Muscle layer of duodenum (tissue), 2 donors: ENCODE results near the gene DCAF10.

Experiments
- H3K27ac ChIP-seq: one replicate; pipeline ENCODE4 v1.7.0; 2013; ENCODE audit warnings: mild to moderate bottlenecking, low read length
- H3K27me3 ChIP-seq: one replicate; pipeline ENCODE4 v1.7.0; 2013; ENCODE audit warnings: low read depth, mild to moderate bottlenecking, control low read depth, low read length
- H3K36me3 ChIP-seq, 2 donors: one replicate each; pipeline ENCODE4 v1.7.0; 2013; ENCODE audit warnings: low read length in 2 of 2, control low read depth in 1 of 2, mild to moderate bottlenecking in 1 of 2; ENCODE audit not compliant: insufficient read depth in 2 of 2, control insufficient read depth in 1 of 2
- H3K4me1 ChIP-seq, 2 donors: one replicate each; pipeline ENCODE4 v1.7.0; 2013; ENCODE audit warnings: low read length in 2 of 2, mild to moderate bottlenecking in 2 of 2, control low read depth in 1 of 2, moderate library complexity in 1 of 2; ENCODE audit not compliant: insufficient read depth in 2 of 2, control insufficient read depth in 1 of 2
- H3K4me3 ChIP-seq, 2 donors: one replicate each; pipeline ENCODE4 v1.7.0; 2013; ENCODE audit warnings: low read length in 2 of 2, low read depth in 1 of 2, mild to moderate bottlenecking in 1 of 2
- H3K9me3 ChIP-seq, 2 donors: one replicate each; pipeline ENCODE4 v1.7.0; 2013; ENCODE audit warnings: low read length in 2 of 2, control low read depth in 1 of 2, mild to moderate bottlenecking in 1 of 2; ENCODE audit not compliant: control insufficient read depth in 1 of 2
- donor health status: healthy.

The DCAF10 gene

DNA sequence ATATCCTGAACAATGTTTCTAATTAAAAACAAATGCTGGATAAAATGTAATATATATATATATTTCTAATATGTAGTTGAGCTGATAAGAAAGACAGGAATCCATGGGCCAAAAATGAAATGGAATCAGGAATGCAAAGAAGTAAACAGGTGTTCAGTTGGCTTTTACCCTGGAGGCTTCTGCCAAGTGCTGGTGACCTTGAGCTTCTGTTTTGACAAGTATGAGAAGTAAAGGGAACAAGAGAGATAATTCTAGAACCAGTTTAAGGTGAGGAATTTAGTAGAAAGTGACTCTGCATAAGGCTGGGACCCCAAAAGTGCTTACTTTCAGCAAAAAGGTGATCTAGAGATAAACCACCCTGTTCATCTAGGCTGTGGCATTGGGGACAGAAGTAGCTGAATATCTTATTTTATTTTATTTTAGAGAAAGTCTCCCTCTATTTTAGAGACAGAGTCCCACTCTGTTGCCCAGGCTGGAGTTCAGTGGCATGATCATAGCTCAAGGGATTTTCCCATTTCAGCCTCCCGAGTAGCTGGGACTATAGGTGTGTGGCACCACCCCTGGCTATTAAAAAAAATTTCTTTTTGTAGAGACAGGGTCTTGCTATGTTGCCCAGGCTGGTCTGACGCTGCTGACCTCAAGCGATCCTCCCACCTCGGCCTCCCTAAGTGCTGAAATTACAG is 27.0 kb downstream of the DCAF10 start:
- H3K9me3 ChIP-seq = no peaks in the 10 kb centered on the region
- H3K4me3 ChIP-seq = no peak overlapping the region

GRCh38 chr9:37835821-37836220 is 35.2 kb downstream of the DCAF10 start:
- no peaks in the 10 kb centered on the region for H3K27me3 ChIP-seq
- H3K9me3 ChIP-seq = no peaks in the 10 kb centered on the region
- peaks cover 4 to 7% of the 10 kb centered on the region in 2 donors for H3K36me3 ChIP-seq
- H3K4me3 ChIP-seq = no peak overlapping the region
- no peak overlapping the region for H3K27ac ChIP-seq
- H3K4me1 ChIP-seq = peaks cover 0 to 3% of the 10 kb centered on the region in 2 donors

More for the DNA sequence above, 27.0 kb downstream of the DCAF10 start:
- H3K27ac ChIP-seq = no peak overlapping the region
- no peaks in the 10 kb centered on the region for H3K27me3 ChIP-seq
- no peaks in the 10 kb centered on the region for H3K4me1 ChIP-seq
- H3K36me3 ChIP-seq = peaks cover 8 to 30% of the 10 kb centered on the region in 2 donors

- peaks cover 4 to 7% of the 10 kb centered on the region in 2 donors for H3K36me3 ChIP-seq
- H3K9me3 ChIP-seq = no peaks in the 10 kb centered on the region
- H3K27me3 ChIP-seq = no peaks in the 10 kb centered on the region
- H3K27ac ChIP-seq = no peak overlapping the region
- no peak overlapping the region for H3K4me3 ChIP-seq
- peaks cover 0 to 3% of the 10 kb centered on the region in 2 donors for H3K4me1 ChIP-seq
Observed at GRCh38 chr9:37836386-37836785, 35.8 kb downstream of the DCAF10 start.

DNA sequence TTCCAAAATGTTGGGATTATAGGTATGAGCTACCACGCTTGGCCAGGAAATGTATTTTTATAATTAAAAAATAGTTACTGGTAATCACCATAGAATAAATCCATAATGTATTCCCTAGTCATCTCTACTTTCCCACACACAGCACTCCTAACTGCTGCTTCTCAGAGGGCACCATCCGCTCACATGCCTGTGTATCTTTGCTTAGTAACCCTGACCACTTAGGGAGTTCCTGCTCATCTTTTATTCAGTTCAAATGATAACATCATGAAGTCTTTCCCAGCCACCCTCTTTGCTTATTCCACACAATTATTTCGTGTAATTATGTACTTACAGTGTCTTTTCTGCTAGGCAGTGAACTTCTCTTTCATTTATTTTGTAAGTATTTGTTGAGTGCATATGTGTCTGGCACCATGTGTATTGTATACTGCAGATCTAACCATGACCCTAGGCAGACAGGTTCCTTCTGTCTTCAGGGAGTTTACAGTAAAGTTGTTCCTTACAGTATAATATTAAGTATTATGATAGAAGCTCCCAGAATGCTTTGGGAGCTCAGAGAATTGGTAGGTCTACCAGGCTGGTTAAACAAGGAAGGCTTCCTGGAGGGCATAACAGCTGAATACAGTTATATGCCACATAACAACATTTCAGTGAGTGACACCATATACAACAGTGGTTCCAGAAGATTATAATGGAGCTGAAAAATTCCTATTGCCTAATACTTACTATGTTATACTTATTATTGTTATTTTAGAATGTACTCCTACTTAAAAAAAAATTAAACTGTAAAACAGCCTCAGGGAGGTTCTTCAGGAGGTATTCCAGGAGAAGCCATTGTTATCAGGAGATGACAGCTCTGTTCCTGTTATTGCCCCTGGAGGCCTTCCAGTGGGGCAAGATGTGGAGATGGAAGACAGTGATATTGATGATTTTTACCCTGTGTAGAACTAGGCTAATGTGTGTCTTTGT is 39.2 kb downstream of the DCAF10 start:
- H3K9me3 ChIP-seq = no peaks in the 10 kb centered on the region
- H3K27ac ChIP-seq = no peak overlapping the region
- H3K4me1 ChIP-seq = peaks cover 0 to 3% of the 10 kb centered on the region in 2 donors
- H3K36me3 ChIP-seq = no peaks in the 10 kb centered on the region
- H3K4me3 ChIP-seq = no peak overlapping the region
- H3K27me3 ChIP-seq = no peaks in the 10 kb centered on the region

- Histone ChIP-seq H3K9me3 (no peaks in the 10 kb centered on the region), H3K4me1 (peaks cover 0 to 3% of the 10 kb centered on the region in 2 donors), H3K27ac (no peak overlapping the region), H3K27me3 (no peaks in the 10 kb centered on the region), H3K4me3 (no peak overlapping the region), H3K36me3 (no peaks in the 10 kb centered on the region)
Observed at GRCh38 chr9:37840560-37841194, 40.1 kb downstream of the DCAF10 start.

- Histone ChIP-seq H3K36me3 (peaks cover 0 to under 1% of the 10 kb centered on the region in 2 donors), H3K4me1 (no peaks in the 10 kb centered on the region), H3K4me3 (no peak overlapping the region), H3K27me3 (no peaks in the 10 kb centered on the region), H3K27ac (no peak overlapping the region), H3K9me3 (no peaks in the 10 kb centered on the region)
Observed at GRCh38 chr9:37852222-37852621, 51.6 kb downstream of the DCAF10 start.

DNA sequence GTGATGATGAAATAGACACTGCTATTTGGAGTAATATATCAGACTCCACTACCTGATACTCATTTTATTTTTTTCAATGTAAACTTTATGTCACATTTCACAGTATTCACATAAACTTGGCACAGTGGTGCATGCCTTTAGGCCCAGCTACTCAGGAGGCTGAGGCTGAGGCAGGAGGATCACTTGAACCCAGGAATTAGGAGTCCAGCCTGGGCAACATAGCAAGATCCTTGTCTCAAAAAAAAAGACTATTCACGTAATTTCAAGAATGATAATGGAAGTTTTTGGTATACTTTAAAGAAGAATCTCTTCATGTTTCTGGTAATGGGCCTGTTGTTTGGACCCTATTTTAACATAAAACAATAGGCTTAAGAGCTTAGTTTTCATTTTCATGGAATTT is 56.0 kb downstream of the DCAF10 start:
- peaks cover 24 to 33% of the 10 kb centered on the region in 2 donors for H3K36me3 ChIP-seq
- no peaks in the 10 kb centered on the region for H3K4me1 ChIP-seq
- H3K27ac ChIP-seq = no peak overlapping the region
- H3K9me3 ChIP-seq = no peaks in the 10 kb centered on the region
- H3K27me3 ChIP-seq = no peaks in the 10 kb centered on the region
- no peak overlapping the region for H3K4me3 ChIP-seq

DNA sequence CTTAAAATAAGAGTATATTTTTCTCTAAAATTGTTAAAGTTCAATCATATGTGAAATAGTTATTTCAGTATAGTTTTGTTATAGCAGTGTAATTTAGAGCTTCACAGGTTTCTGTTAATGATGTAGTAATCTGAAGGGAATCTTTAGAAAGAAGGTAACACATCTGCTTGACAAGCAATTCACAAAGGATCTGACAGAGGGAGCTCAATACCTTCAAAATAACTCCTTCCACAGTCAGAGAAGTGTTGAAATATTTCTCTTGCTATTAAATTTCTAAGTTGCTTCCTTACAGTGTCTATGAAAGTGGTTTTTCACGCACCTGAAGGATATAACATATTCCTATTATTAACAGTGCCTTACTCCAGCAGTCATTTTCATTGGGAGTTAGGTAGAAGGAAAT is 58.4 kb downstream of the DCAF10 start:
- H3K4me3 ChIP-seq = no peak overlapping the region
- H3K27ac ChIP-seq = no peak overlapping the region
- H3K9me3 ChIP-seq = no peaks in the 10 kb centered on the region
- H3K36me3 ChIP-seq = peaks cover 39 to 42% of the 10 kb centered on the region in 2 donors
- no peaks in the 10 kb centered on the region for H3K27me3 ChIP-seq
- no peaks in the 10 kb centered on the region for H3K4me1 ChIP-seq

DNA sequence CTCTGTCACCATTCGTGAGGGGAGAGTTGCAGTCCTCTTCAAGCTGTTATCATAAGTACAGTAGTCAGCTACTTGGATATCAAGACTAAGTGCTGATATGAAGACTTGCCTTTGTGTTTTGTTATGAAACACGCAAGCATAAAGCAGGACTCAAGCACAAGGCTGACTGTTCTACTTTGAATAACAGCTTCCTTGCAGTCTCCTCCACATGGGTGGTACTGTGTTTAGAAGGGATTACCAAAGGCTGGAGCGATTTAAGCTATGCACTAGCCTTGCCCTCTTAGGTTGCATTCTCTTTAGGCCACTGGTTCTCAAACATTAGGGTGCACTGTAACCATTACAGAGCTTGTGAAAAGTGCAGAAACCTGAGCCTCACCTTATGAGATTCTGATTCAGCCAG is 61.9 kb downstream of the DCAF10 start:
- Histone ChIP-seq H3K9me3 (no peaks in the 10 kb centered on the region), H3K36me3 (peaks cover 42 to 48% of the 10 kb centered on the region in 2 donors), H3K4me1 (no peaks in the 10 kb centered on the region), H3K27ac (no peak overlapping the region), H3K4me3 (no peak overlapping the region), H3K27me3 (no peaks in the 10 kb centered on the region)

GRCh38 chr9:37870081-37870798 is 69.6 kb downstream of the DCAF10 start:
- no peaks in the 10 kb centered on the region for H3K9me3 ChIP-seq
- H3K36me3 ChIP-seq = peaks cover 3 to 12% of the 10 kb centered on the region in 2 donors
- H3K4me3 ChIP-seq = no peak overlapping the region
- no peak overlapping the region for H3K27ac ChIP-seq
- no peaks in the 10 kb centered on the region for H3K4me1 ChIP-seq
- H3K27me3 ChIP-seq = no peaks in the 10 kb centered on the region

DNA sequence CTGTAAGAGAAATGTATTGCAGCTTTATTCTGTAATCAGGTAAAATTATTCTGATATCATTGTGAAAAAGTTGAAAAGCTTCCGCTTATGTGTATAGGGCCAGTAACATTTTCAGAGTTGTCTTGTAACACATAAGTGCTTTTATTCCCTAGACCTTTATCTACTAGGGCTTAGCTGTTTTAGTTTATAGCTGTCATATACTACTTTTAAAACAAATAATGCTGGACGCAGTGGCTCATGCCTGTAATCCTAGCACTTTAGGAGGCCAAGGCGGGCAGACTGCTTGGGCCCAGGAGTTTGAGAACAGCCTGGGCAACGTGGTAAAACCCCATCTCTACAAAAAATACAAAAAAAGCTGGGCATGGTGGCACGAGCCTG is 70.2 kb downstream of the DCAF10 start:
- Histone ChIP-seq H3K4me1 (no peaks in the 10 kb centered on the region), H3K27ac (no peak overlapping the region), H3K36me3 (peaks cover 3 to 10% of the 10 kb centered on the region in 2 donors), H3K9me3 (no peaks in the 10 kb centered on the region), H3K27me3 (no peaks in the 10 kb centered on the region), H3K4me3 (no peak overlapping the region)
